HEK293T (cell line): Measurements from ENCODE around the gene MPDU1.

ENCODE experiments used
- CTCF ChIA-PET: fragments of 350-600 bp; formaldehyde crosslinking; extraction: SDS; loops from one replicate; lab custom pipeline; 2021; ENCODE audit warnings: antibody characterized with exemption, inconsistent platforms; lab: Yijun Ruan, JAX
- POLR2A ChIA-PET: fragments of 350-600 bp; formaldehyde crosslinking; extraction: SDS; loops from one replicate; lab custom pipeline; 2020; ENCODE audit warnings: antibody characterized with exemption, inconsistent platforms; lab: Yijun Ruan, JAX
- DNase-seq: peaks from one replicate; pipeline ENCODE4 v3.0.0; 2012; ENCODE audit warnings: mixed read lengths; ENCODE audit errors: extremely low spot score
- ARNT ChIP-seq: fragments of 450-650 bp; IDR thresholded peaks from 2 replicates; pipeline ENCODE4 v1.6.1; 2017; ENCODE audit warnings: mild to moderate bottlenecking
- BHLHE40 ChIP-seq: fragments of 450-650 bp; IDR thresholded peaks from 2 replicates; pipeline ENCODE4 v1.6.1; 2016; ENCODE audit warnings: mild to moderate bottlenecking, moderate library complexity, borderline replicate concordance
- CTBP1 ChIP-seq: fragments of 450-650 bp; IDR thresholded peaks from 2 replicates; pipeline ENCODE4 v1.6.1; 2016; ENCODE audit warnings: borderline replicate concordance
- ELF4 ChIP-seq: fragments of 450-650 bp; IDR thresholded peaks from 2 replicates; pipeline ENCODE4 v1.6.1; 2017; ENCODE audit warnings: antibody characterized with exemption
- FOXA1 ChIP-seq: fragments of 450-650 bp; IDR thresholded peaks from 2 replicates; pipeline ENCODE4 v1.6.1; 2016; ENCODE audit warnings: mild to moderate bottlenecking
- FOXK2 ChIP-seq: fragments of 450-650 bp; IDR thresholded peaks from 2 replicates; pipeline ENCODE4 v1.6.1; 2016; ENCODE audit warnings: mild to moderate bottlenecking
- FOXM1 ChIP-seq: fragments of 450-650 bp; IDR thresholded peaks from 2 replicates; pipeline ENCODE4 v1.6.1; 2017; ENCODE audit warnings: mild to moderate bottlenecking, borderline replicate concordance
- HDGF ChIP-seq: fragments of 450-650 bp; IDR thresholded peaks from 2 replicates; pipeline ENCODE4 v1.6.1; 2017; ENCODE audit warnings: antibody characterized with exemption, borderline replicate concordance
- L3MBTL2 ChIP-seq: fragments of 450-650 bp; conservative IDR thresholded peaks from 2 replicates; pipeline ENCODE4 v1.6.1; 2016; ENCODE audit warnings: mild to moderate bottlenecking
- LEF1 ChIP-seq: fragments of 450-650 bp; IDR thresholded peaks from 2 replicates; pipeline ENCODE4 v1.6.1; 2017; ENCODE audit warnings: mild to moderate bottlenecking, borderline replicate concordance
- NFRKB ChIP-seq: fragments of 450-650 bp; IDR thresholded peaks from 2 replicates; pipeline ENCODE4 v1.6.1; 2016; ENCODE audit warnings: mild to moderate bottlenecking, moderate library complexity
- SP1 ChIP-seq: fragments of 450-650 bp; IDR thresholded peaks from 2 replicates; pipeline ENCODE4 v1.6.1; 2017
- SUZ12 ChIP-seq: fragments of 450-650 bp; IDR thresholded peaks from 2 replicates; pipeline ENCODE4 v1.6.1; 2016; ENCODE audit warnings: mild to moderate bottlenecking
- TARDBP ChIP-seq: fragments of 450-650 bp; IDR thresholded peaks from 2 replicates; pipeline ENCODE4 v1.6.1; 2016
- ZNF384 ChIP-seq: fragments of 450-650 bp; IDR thresholded peaks from 2 replicates; pipeline ENCODE4 v1.6.1; 2016
- TF ChIP-seq, protein P1 (sequence below): fragments of 450-650 bp; IDR thresholded peaks from 2 replicates; pipeline ENCODE4 v1.6.1; 2016

MPDU1 gene

DNA sequence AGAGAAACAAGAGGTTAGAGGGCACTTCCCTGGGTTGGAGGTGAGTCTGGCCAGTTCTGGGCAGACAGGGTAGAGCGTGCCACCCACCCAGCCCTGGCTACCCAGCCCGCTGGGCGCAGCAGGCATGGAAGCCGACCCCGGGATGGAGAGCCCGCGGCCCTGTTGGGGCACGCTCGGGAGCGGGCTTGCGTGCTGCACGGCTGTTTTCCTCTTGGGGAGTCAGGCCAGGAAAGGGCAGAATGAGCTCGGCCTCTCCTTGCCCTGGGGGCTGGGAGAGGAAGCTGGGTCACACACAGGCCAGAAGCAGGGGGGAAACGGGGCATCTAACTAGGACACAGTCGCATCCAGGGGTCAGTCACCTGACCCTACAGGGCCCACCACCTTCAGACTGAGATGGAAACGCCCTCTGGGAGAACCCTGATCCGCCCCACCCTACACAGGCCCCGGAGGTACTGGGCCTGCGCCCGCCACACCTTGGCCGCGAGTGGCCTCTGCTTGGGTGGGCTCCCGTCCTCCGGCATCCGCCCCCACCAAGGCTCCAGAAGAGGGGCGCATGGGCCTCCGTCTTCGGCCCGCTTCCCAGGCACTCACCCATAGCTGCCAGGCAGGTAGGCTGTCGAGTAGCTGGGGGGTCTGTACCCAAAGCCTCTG lies 5.0 kb downstream of the MPDU1 start:
- TF ChIP-seq ELF4 = no peak
- TF ChIP-seq NFRKB = no peak
- no peak for TF ChIP-seq SUZ12
- TF ChIP-seq LEF1 = no peak
- no peak for TF ChIP-seq ARNT
- no peak for TF ChIP-seq FOXA1
- no peak for TF ChIP-seq CTBP1
- TF ChIP-seq TARDBP = no peak
- TF ChIP-seq, protein P1, sequence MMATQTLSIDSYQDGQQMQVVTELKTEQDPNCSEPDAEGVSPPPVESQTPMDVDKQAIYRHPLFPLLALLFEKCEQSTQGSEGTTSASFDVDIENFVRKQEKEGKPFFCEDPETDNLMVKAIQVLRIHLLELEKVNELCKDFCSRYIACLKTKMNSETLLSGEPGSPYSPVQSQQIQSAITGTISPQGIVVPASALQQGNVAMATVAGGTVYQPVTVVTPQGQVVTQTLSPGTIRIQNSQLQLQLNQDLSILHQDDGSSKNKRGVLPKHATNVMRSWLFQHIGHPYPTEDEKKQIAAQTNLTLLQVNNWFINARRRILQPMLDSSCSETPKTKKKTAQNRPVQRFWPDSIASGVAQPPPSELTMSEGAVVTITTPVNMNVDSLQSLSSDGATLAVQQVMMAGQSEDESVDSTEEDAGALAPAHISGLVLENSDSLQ = no peak
- no peak for TF ChIP-seq L3MBTL2
- no peak for TF ChIP-seq FOXM1
- no peak for TF ChIP-seq SP1
- no peak for TF ChIP-seq ZNF384
- no peak for TF ChIP-seq HDGF
- TF ChIP-seq FOXK2 = no peak
- TF ChIP-seq BHLHE40 = no peak
- ChIA-PET CTCF (interaction anchor here (0.5 kb wide), 1 partner anchor 39 kb away, joined by 3 read pairs; no protein-coding TSS in a partner anchor), POLR2A (interaction anchor here (2.7 kb wide), 1 partner anchor 98 kb away, joined by 13 read pairs; the partner anchor contains the start of genes TP53 and WRAP53)
- DNase-seq = no peak

DNA sequence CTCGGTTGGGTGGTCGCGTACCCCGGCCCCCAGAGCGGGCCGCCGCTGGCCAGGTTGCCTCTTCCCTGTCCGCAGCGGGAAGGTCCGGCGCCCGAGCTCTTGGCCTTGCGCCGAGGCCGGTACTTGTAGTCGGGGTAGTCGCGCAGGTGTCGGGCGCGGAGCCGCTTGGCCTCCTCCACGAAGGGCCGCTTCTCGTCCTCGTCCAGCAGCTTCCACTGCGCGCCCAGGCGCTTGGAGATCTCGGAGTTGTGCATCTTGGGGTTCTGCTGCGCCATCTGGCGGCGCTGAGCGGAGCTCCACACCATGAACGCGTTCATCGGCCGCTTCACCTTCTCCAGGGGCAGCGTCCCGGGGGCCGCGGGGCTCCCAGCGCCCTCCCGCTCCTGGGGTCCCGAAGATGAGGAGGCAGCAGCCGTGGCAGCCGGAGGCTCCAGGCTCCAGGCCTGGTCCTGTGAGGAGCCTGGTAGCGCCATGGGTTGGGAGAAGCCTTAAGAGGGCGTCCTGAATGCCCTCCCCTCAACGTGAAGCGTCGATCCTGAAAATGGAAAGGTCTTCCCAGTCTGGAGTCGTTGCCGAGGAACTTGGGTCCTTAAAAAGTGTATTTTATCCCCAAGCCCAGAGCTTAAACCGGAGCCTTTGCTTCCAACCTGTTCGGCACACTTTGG lies 5.7 kb downstream of the MPDU1 start:
- ChIA-PET CTCF (interaction anchor here (0.5 kb wide), 1 partner anchor 38 kb away, joined by 3 read pairs; no protein-coding TSS in a partner anchor), POLR2A (interaction anchor here (0.8 to 2.7 kb wide), 3 partner anchors 13 to 98 kb away, joined by 3 to 13 read pairs (median 3); partner anchors contain the start of genes SAT2, TP53 and WRAP53)
- no peak for DNase-seq
- TF ChIP-seq HDGF (no peak), FOXK2 (no peak), L3MBTL2 (no peak), FOXM1 (no peak), BHLHE40 (no peak), SUZ12 (no peak), TARDBP (no peak), ELF4 (no peak), ZNF384 (no peak), CTBP1 (no peak), NFRKB (no peak), SP1 (no peak), LEF1 (no peak)

DNA sequence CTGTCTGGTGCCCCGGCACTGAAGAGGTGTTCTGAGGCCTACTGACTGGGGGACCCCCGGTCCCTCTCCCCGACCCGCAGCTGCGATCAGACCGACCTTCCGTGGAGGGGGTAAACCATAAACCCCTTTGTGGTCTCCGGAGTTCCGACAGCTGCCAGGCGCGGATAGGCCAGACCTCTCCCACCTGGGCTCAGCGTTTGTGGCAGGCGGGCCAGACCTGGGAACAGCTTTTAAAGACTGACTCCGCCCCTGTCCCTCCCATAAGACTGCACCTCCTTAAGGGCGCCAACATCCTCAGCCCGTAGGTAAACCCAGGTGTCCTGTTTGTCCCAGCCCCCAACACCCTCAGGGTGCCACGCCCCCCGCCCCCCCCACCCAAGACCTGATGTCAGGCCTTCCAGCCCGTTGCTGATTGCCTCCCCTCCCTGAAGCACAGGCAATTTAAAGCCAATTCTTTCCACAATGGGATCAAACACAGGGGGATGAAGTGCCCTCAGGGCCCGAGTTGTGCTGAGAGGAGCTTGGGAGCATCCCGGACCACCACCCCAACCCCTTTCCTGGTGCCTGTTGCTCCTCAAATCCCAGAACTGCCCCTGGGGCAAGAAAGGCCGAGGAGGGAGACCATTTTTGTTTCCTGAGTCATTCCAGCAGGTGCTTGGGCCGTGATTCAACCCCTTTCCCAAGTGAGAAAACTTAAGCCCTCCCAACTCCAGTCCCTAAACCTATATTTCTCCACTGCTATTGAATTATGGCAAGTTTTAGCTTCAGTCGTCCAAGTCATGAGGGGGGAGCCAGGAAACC lies 6.4 kb downstream of the MPDU1 start, which contains the start of gene SOX15:
TSS of gene SOX15 (minus strand) at position 204 of the 801 bp plus-strand sequence. CDS start 418 bp downstream, outside the sequence.
- TF ChIP-seq LEF1 (no peak), NFRKB (no peak), CTBP1 (no peak), ELF4 (no peak), ARNT (no peak), FOXM1 (no peak), FOXK2 (no peak), FOXA1 (no peak), L3MBTL2 (no peak), BHLHE40 (no peak), ZNF384 (no peak), SP1 (no peak), SUZ12 (no peak), HDGF (no peak), TARDBP (no peak)
- TF ChIP-seq, protein P1 = no peak
- DNase-seq = no peak
- ChIA-PET CTCF (no interaction called here), POLR2A (interaction anchor here (0.8 to 2.7 kb wide), 3 partner anchors 13 to 97 kb away, joined by 3 to 13 read pairs (median 3); partner anchors contain the start of genes SAT2, TP53 and WRAP53)

DNA sequence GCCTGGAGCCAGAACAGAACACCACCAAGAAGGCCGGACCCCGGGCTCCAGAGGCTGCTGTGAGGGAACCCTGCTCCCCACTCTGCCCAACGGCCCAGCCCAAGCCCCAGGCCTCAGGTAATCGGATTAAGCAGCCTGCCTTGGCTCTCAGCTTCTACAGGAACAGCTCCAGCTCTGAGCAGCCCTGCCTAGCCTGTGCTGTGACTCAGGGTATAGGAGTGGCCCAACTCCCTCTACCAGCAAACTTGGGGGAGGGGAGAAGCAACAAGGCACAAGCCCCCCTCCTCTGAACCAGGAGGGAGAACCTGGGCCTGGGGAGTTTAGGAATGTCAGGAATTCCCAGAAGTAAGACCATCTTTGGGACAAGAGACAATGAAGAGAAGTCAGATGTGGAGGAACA lies 7.1 kb downstream of the MPDU1 start:
- no peak for DNase-seq
- CTCF ChIA-PET = no interaction called here
- TF ChIP-seq ARNT = no peak
- TF ChIP-seq FOXM1 = no peak
- TF ChIP-seq LEF1 = no peak
- TF ChIP-seq TARDBP = no peak
- TF ChIP-seq CTBP1 = no peak
- no peak for TF ChIP-seq FOXA1
- no peak for TF ChIP-seq BHLHE40
- no peak for TF ChIP-seq FOXK2
- no peak for TF ChIP-seq ZNF384
- no peak for TF ChIP-seq SUZ12
- TF ChIP-seq, protein P1 = no peak
- no peak for TF ChIP-seq HDGF
- TF ChIP-seq SP1 = no peak
- TF ChIP-seq NFRKB = no peak
- TF ChIP-seq ELF4 = no peak
- no peak for TF ChIP-seq L3MBTL2
- POLR2A ChIA-PET = interaction anchor here (2.7 kb wide), 1 partner anchor 96 kb away, joined by 13 read pairs; the partner anchor contains the start of genes TP53 and WRAP53
